ENCODE data around the gene GPC5. TPM values are rescaled to one million over a fixed set of nuclear protein-coding genes. Genes with fewer than 3 reads are reported as not detected.

The GPC5 gene
- total RNA-seq, 1 donor from 2014 or later, result 0.99 TPM

GRCh38 chr13:92804346-92804745 is 1405.9 kb downstream of the GPC5 start:
- Mint-ChIP-seq H3K27me3 (ENCODE audit: low read depth) (peaks cover 4% of the 10 kb centered on the region), H3K9me3 (ENCODE audit: low read depth) (no peaks in the 10 kb centered on the region)

GRCh38 chr13:92804926-92805325 is 1406.5 kb downstream of the GPC5 start:
- no peaks in the 10 kb centered on the region for H3K27me3 Mint-ChIP-seq (ENCODE audit: low read depth)
- no peaks in the 10 kb centered on the region for H3K9me3 Mint-ChIP-seq (ENCODE audit: low read depth)
- H3K4me3 Mint-ChIP-seq (ENCODE audit: unreplicated experiment), result no peak overlapping the region
- H3K4me1 Mint-ChIP-seq (ENCODE audit: low read depth), result peaks cover 41% of the 10 kb centered on the region
- no peak overlapping the region for H3K27ac Mint-ChIP-seq (ENCODE audit: unreplicated experiment)
- no peaks in the 10 kb centered on the region for H3K36me3 Mint-ChIP-seq (ENCODE audit: low read depth)
- TF ChIP-seq CTCF (IDR thresholded peaks at IDR 0.05), result no peak
- no peak for DNase-seq (ENCODE audit: low spot score)

More at GRCh38 chr13:92804346-92804745, 1405.9 kb downstream of the GPC5 start:
- DNase-seq (ENCODE audit: low spot score), result no peak
- TF ChIP-seq CTCF (IDR thresholded peaks at IDR 0.05), result no peak
- H3K27ac Mint-ChIP-seq (ENCODE audit: unreplicated experiment), result no peak overlapping the region
- H3K4me1 Mint-ChIP-seq (ENCODE audit: low read depth), result peaks cover 41% of the 10 kb centered on the region
- H3K4me3 Mint-ChIP-seq (ENCODE audit: unreplicated experiment), result no peak overlapping the region
- no peaks in the 10 kb centered on the region for H3K36me3 Mint-ChIP-seq (ENCODE audit: low read depth)

GRCh38 chr13:92805766-92806165 is 1407.3 kb downstream of the GPC5 start:
- Mint-ChIP-seq H3K4me1 (ENCODE audit: low read depth) (peaks cover 41% of the 10 kb centered on the region), H3K27ac (ENCODE audit: unreplicated experiment) (no peak overlapping the region), H3K36me3 (ENCODE audit: low read depth) (no peaks in the 10 kb centered on the region), H3K9me3 (ENCODE audit: low read depth) (no peaks in the 10 kb centered on the region), H3K27me3 (ENCODE audit: low read depth) (no peaks in the 10 kb centered on the region), H3K4me3 (ENCODE audit: unreplicated experiment) (peak overlapping the region; percentile 16)
- no peak for DNase-seq (ENCODE audit: low spot score)
- TF ChIP-seq CTCF (IDR thresholded peaks at IDR 0.05), result no peak

- TF ChIP-seq CTCF (IDR thresholded peaks at IDR 0.05), result no peak
- H3K4me3 Mint-ChIP-seq (ENCODE audit: unreplicated experiment), result peak overlapping the region; percentile 16
- no peak overlapping the region for H3K27ac Mint-ChIP-seq (ENCODE audit: unreplicated experiment)
- H3K4me1 Mint-ChIP-seq (ENCODE audit: low read depth), result peaks cover 41% of the 10 kb centered on the region
- no peaks in the 10 kb centered on the region for H3K9me3 Mint-ChIP-seq (ENCODE audit: low read depth)
- H3K36me3 Mint-ChIP-seq (ENCODE audit: low read depth), result no peaks in the 10 kb centered on the region
- no peaks in the 10 kb centered on the region for H3K27me3 Mint-ChIP-seq (ENCODE audit: low read depth)
- DNase-seq (ENCODE audit: low spot score), result no peak
Observed at GRCh38 chr13:92806215-92806614, 1407.8 kb downstream of the GPC5 start.

GRCh38 chr13:92807353-92807752 is 1408.9 kb downstream of the GPC5 start:
- no peak overlapping the region for H3K4me3 Mint-ChIP-seq (ENCODE audit: unreplicated experiment)
- TF ChIP-seq CTCF (IDR thresholded peaks at IDR 0.05), result no peak
- DNase-seq (ENCODE audit: low spot score), result no peak
- no peaks in the 10 kb centered on the region for H3K36me3 Mint-ChIP-seq (ENCODE audit: low read depth)
- H3K27ac Mint-ChIP-seq (ENCODE audit: unreplicated experiment), result no peak overlapping the region
- H3K9me3 Mint-ChIP-seq (ENCODE audit: low read depth), result peaks cover 5% of the 10 kb centered on the region
- no peaks in the 10 kb centered on the region for H3K27me3 Mint-ChIP-seq (ENCODE audit: low read depth)
- peaks cover 41% of the 10 kb centered on the region for H3K4me1 Mint-ChIP-seq (ENCODE audit: low read depth)

Measured in chondrocyte (in vitro differentiated cells).